K562 (cell line): Measurements from ENCODE around the gene TRIM34. TPM values are rescaled to one million over a fixed set of nuclear protein-coding genes. Genes with fewer than 3 reads are reported as not detected.

Source experiments
- ATAC-seq: fragments of 200-7000 bp; cut with Tn5 transposase; 3 replicates; pipeline ENCODE4 v1.9.1; 2020; ENCODE audit warnings: moderate library complexity
- BruUV-seq: library from RNA; stranded (reverse); fragments of 400-500 nt; replicated peaks from 2 replicates; lab custom pipeline; 2021; lab: Mats Ljungman, UMichigan
- CTCF ChIA-PET: fragments of 300-600 bp; formaldehyde crosslinking; extraction: SDS; loops from one replicate; lab custom pipeline; 2021; ENCODE audit warnings: low intra/inter-chr PET ratio; lab: Yijun Ruan, JAX
- POLR2A ChIA-PET: fragments of 300-600, 350-650 bp; sonication (Branson Sonifier 250); formaldehyde crosslinking; extraction: SDS; loops from one replicate; lab custom pipeline; 2021; ENCODE audit warnings: antibody characterized with exemption, inconsistent platforms; lab: Yijun Ruan, JAX
- DNase-seq, 4 experiments: peaks; one replicate each; pipeline versions ENCODE4 v3.0.0 to v3.0.0-alpha.2; 2011 to 2018; ENCODE audit warnings: low spot score in 3 of 4, mixed read lengths in 3 of 4; ENCODE audit errors: extremely low read depth in 1 of 4
- FAIRE-seq: peaks from 2 replicates; lab custom pipeline; 2011; peaks lifted over from hg19 to GRCh38; lab: Jason Lieb, UNC
- H2AFZ ChIP-seq: 2 replicates; pipeline ENCODE4 v1.6.0; 2011; ENCODE audit warnings: low read depth, low read length, control low read depth, inconsistent platforms
- H3K27ac ChIP-seq: fragments of 200-600 bp; 3 replicates; pipeline ENCODE4 v1.8.0; 2011; ENCODE audit warnings: low read depth, mild to moderate bottlenecking, control low read depth, inconsistent platforms, low read length, moderate library complexity, mixed read lengths; ENCODE audit errors: extremely low read depth
- H3K27me3 ChIP-seq, 2 experiments: fragments of 300-600 bp in 1 of 2; 2 replicates in 1 of 2; 3 replicates in 1 of 2; pipeline versions ENCODE4 v1.6.0 to v1.8.0; 2011; ENCODE audit warnings: inconsistent platforms in 2 of 2, low read length in 2 of 2, mild to moderate bottlenecking in 1 of 2, mixed read lengths in 1 of 2, moderate library complexity in 1 of 2; ENCODE audit not compliant: control insufficient read depth in 2 of 2, insufficient read depth in 2 of 2
- H3K36me3 ChIP-seq: fragments of 300-600 bp; 3 replicates; pipeline ENCODE4 v1.8.0; 2011; ENCODE audit warnings: mild to moderate bottlenecking, low read length, inconsistent platforms; ENCODE audit not compliant: control insufficient read depth, insufficient read depth
- H3K4me1 ChIP-seq, 2 experiments: fragments of 200-600 bp in 1 of 2; replicated peaks in 1 of 2; 2 replicates in 1 of 2; 3 replicates in 1 of 2; pipeline versions ENCODE4 v1.5.1 to v1.8.0; 2011; ENCODE audit warnings: inconsistent platforms in 2 of 2, low read length in 2 of 2, mild to moderate bottlenecking in 1 of 2, mixed read lengths in 1 of 2, moderate library complexity in 1 of 2; ENCODE audit not compliant: control insufficient read depth in 2 of 2, insufficient read depth in 2 of 2
- H3K4me2 ChIP-seq: 2 replicates; pipeline ENCODE4 v1.6.1; 2011; ENCODE audit warnings: low read length, control low read depth, inconsistent platforms, mixed read lengths; ENCODE audit not compliant: insufficient read depth
- H3K4me3 ChIP-seq: fragments of 200-600 bp; sonication (generic), shearing (Covaris generic); 2 replicates; pipeline ENCODE4 v1.5.1; 2016; ENCODE audit warnings: control low read depth, inconsistent platforms
- H3K79me2 ChIP-seq: fragments of 200-600 bp; 3 replicates; pipeline ENCODE4 v1.8.0; 2011; ENCODE audit warnings: low read length, inconsistent platforms; ENCODE audit not compliant: control insufficient read depth, insufficient read depth
- H3K9ac ChIP-seq, 2 experiments: 2 replicates each; pipeline versions ENCODE4 v1.6.0 to v1.6.1; 2011; ENCODE audit warnings: low read depth in 2 of 2, low read length in 2 of 2, control low read depth in 1 of 2, inconsistent platforms in 1 of 2, mild to moderate bottlenecking in 1 of 2, mixed read lengths in 1 of 2; ENCODE audit not compliant: insufficient read depth in 1 of 2
- H3K9me1 ChIP-seq: one replicate; pipeline ENCODE4 v1.6.0; 2011; ENCODE audit warnings: inconsistent platforms, mild to moderate bottlenecking, low read length, moderate library complexity; ENCODE audit not compliant: control insufficient read depth, insufficient read depth
- H3K9me3 ChIP-seq: replicated peaks from 2 replicates; pipeline ENCODE4 v1.5.1; 2011; ENCODE audit warnings: low read depth, low read length, inconsistent platforms; ENCODE audit not compliant: control insufficient read depth, insufficient read depth
- H4K20me1 ChIP-seq: replicated peaks from 2 replicates; pipeline ENCODE4 v1.6.1; 2011; ENCODE audit warnings: low read length, inconsistent platforms, mixed read lengths; ENCODE audit not compliant: control insufficient read depth, insufficient read depth
- DIDO1 ChIP-seq: fragments of 450-650 bp; IDR thresholded peaks from 2 replicates; pipeline ENCODE4 v1.6.1; 2016; ENCODE audit warnings: low read depth, missing biosample characterization, missing genetic modification characterization
- MGA ChIP-seq: fragments of 450-650 bp; IDR thresholded peaks from 2 replicates; pipeline ENCODE4 v1.6.1; 2016; ENCODE audit warnings: mild to moderate bottlenecking, moderate library complexity
- SMARCA5 ChIP-seq: fragments of 450-650 bp; IDR thresholded peaks from 2 replicates; pipeline ENCODE4 v1.6.1; 2016
- ZNF583 ChIP-seq: fragments of 250-450 bp; sonication (Bioruptor Pico); IDR thresholded peaks from 2 replicates; pipeline ENCODE4 v1.4.0; 2020
- WGBS: fragments of 100-300 bp; shearing (Covaris generic); methylation state at CpG from one replicate; pipeline ENCODE4 v1.1.6; 2016; ENCODE audit warnings: low coverage, mixed read lengths; ENCODE audit not compliant: insufficient coverage; ENCODE audit errors: missing lambda C conversion rate; 5-methylcytosine and 5-hydroxymethylcytosine counted together
- in situ Hi-C: fragments of 300-500 bp; cut with MboI; formaldehyde crosslinking; loops from 4 replicates; pipeline ENCODE4 v1.15.0; 2018; ENCODE audit warnings: inconsistent platforms, mixed read lengths
- intact Hi-C: fragments of 100-400 bp; cut with micrococcal nuclease; formaldehyde crosslinking; loops from 2 replicates; pipeline ENCODE4 v1.14.2; 2022
- polyA plus RNA-seq, 8 experiments: library from polyadenylated mRNA; depleted of rRNA in 4 of 8; stranded (reverse) in 5 of 8; unstranded in 3 of 8; fragments of >200 nt; fragmentation: Nextera tagmentation in 2 of 8; fragmentation: Illumina TruSeq in 1 of 8; extraction: Ambion mirVana in 2 of 8; extraction: Trizol in 1 of 8; gene quantifications; 2 replicates each; pipeline versions ENCODE4 v1.2.1 to v1.2.3, GENCODE V29; 2011 to 2014; ENCODE audit warnings: inconsistent platforms in 1 of 8, missing spikeins in 1 of 8
- total RNA-seq, 7 experiments: library from RNA; depleted of rRNA in 6 of 7; stranded (reverse); fragments of >200 nt in 6 of 7; fragmentation: Illumina TruSeq in 2 of 7; extraction: Trizol in 2 of 7; gene quantifications; 2 replicates each; pipeline versions ENCODE4 v1.2.1 to v1.2.3, GENCODE V29; 2011 to 2021; ENCODE audit warnings: low replicate concordance in 1 of 7

The TRIM34 gene
- total and polyA plus RNA-seq, 9 of the 15 experiments (the other 6 are each of a cell fraction or from before 2014, with no cell fraction given): 0.31 to 2.9 (median 1.3) TPM

GRCh38 chr11:5608808-5609207 lies 16.0 kb upstream of the TRIM34 start:
- Histone ChIP-seq H3K36me3 (peaks cover 5% of the 10 kb centered on the region; the same call in 1 of the 3 replicates), H3K9me1 (no peaks in the 10 kb centered on the region), H3K9ac (no peak overlapping the region), H3K9me3 (no peaks in the 10 kb centered on the region), H3K27me3 (no peaks in the 10 kb centered on the region), H3K27ac (no peak overlapping the region), H3K79me2 (no peaks in the 10 kb centered on the region), H4K20me1 (no peaks in the 10 kb centered on the region), H3K4me3 (no peak overlapping the region), H3K4me1 (no peaks in the 10 kb centered on the region), H2AFZ (no peak overlapping the region), H3K4me2 (no peak overlapping the region)
- ChIA-PET CTCF (no interaction called here), POLR2A (interaction anchor here (0.9 kb wide), 1 partner anchor 9 kb away, joined by 3 read pairs; no protein-coding TSS in a partner anchor)
- FAIRE-seq (no peak), DNase-seq (no peak), ATAC-seq (no peak)
- no TSS peak for BruUV-seq
- intact Hi-C loops: loop anchor here (5.0 kb wide), 1 partner anchor 103 kb away; no protein-coding TSS in a partner anchor
- TF ChIP-seq SMARCA5: no peak
- TF ChIP-seq ZNF583 (CRISPR knock-in tag): no peak
- TF ChIP-seq DIDO1 (tag): no peak
- no peak for TF ChIP-seq MGA
- 47% methylated on average over 6 of the region's 6 CpGs for WGBS
- in situ Hi-C loops: loop anchor here (10.0 kb wide), 1 partner anchor 276 kb away; the partner anchor contains the start of gene OR52E4
